ENCODE measurements around the gene MAN1C1. TPM values are rescaled to one million over a fixed set of nuclear protein-coding genes. Genes with fewer than 3 reads are reported as not detected.

MAN1C1 gene
- total RNA-seq, 1 experiment from 2014 or later = 9.3 TPM

GRCh38 chr1:25819491-25820246 is 203.1 kb downstream of the MAN1C1 start, which contains the start of gene MTFR1L:
MTFR1L (plus strand) TSS chr1:25819954; CDS start chr1:25823105, 3,151 bp downstream.
- Histone ChIP-seq H3K9ac (ENCODE audit: extremely low read depth, insufficient read length, low read length) (peak within 1 kb of the TSS; percentile 63), H2BK20ac (ENCODE audit: low read depth, low read length, poor library complexity, severe bottlenecking) (no peak within 1 kb of the TSS), H4K5ac (ENCODE audit: insufficient read length, low read depth, low read length) (no peak within 1 kb of the TSS), H2BK120ac (ENCODE audit: low read depth, low read length, poor library complexity, severe bottlenecking) (no peak within 1 kb of the TSS), H3K23ac (ENCODE audit: insufficient read length, low read depth, low read length) (no peak within 1 kb of the TSS), H3K79me2 (ENCODE audit: insufficient read depth, low read length) (no peaks in the 10 kb centered on the region; the same call in 1 of the 2 replicates), H2AK5ac (ENCODE audit: insufficient read length, low read length) (no peak within 1 kb of the TSS), H3K27ac (ENCODE audit: insufficient read length, low read depth, low read length) (no peak within 1 kb of the TSS), H3K79me1 (ENCODE audit: insufficient read depth, low read depth, low read length, poor library complexity, severe bottlenecking) (no peaks in the 10 kb centered on the region), H3K14ac (ENCODE audit: insufficient read depth, low read length) (no peak within 1 kb of the TSS; the same call in 1 of the 2 replicates), H3K4ac (ENCODE audit: low read depth, low read length) (no peak within 1 kb of the TSS), H2AFZ (ENCODE audit: low read length) (no peak within 1 kb of the TSS), H4K20me1 (ENCODE audit: control insufficient read depth, insufficient read depth, insufficient read length) (peaks cover 3% of the 10 kb centered on the region), H4K91ac (ENCODE audit: insufficient read length, low read depth, low read length) (no peak within 1 kb of the TSS), H3K27me3 (ENCODE audit: insufficient read depth, low read length) (no peaks in the 10 kb centered on the region), H3T11ph (ENCODE audit: low read length) (no peak within 1 kb of the TSS), H2BK15ac (ENCODE audit: low read depth, low read length) (no peak within 1 kb of the TSS), H3K4me1 (ENCODE audit: insufficient read depth, low read length) (peaks cover 4% of the 10 kb centered on the region; the same call in 1 of the 2 replicates), H3K56ac (ENCODE audit: insufficient read length, low read depth, low read length) (no peak within 1 kb of the TSS), H3K23me2 (ENCODE audit: insufficient read length, low read depth, low read length, poor library complexity, severe bottlenecking) (peaks cover 11% of the 10 kb centered on the region), H2BK5ac (ENCODE audit: insufficient read length, low read length) (no peak within 1 kb of the TSS), H2BK12ac (ENCODE audit: insufficient read length, low read depth, low read length) (no peak within 1 kb of the TSS), H3K18ac (ENCODE audit: insufficient read length, low read depth, low read length) (peak within 1 kb of the TSS; percentile 81), H4K8ac (replicated peaks; ENCODE audit: insufficient read length, low read depth, low read length) (no peak within 1 kb of the TSS), H3K9me3 (ENCODE audit: control insufficient read depth, low read depth, low read length) (no peaks in the 10 kb centered on the region), H3K4me2 (ENCODE audit: insufficient read depth, insufficient read length, low read length) (peak within 1 kb of the TSS; percentile 69)
- Mint-ChIP-seq H3K4me1 (peaks cover 32% of the 10 kb centered on the region in 2 experiments), H3K36me3 (ENCODE audit: insufficient read depth in 1 of 3, low read depth in 3 of 3) (peaks cover 4 to 19% (median 11%) of the 10 kb centered on the region in 3 experiments; a peak in 6 of 7 replicates), H3K27ac (peak within 1 kb of the TSS; percentile 81 to 96 (median 96)), H3K27me3 (ENCODE audit: low read depth) (peaks cover 15% of the 10 kb centered on the region), H3K4me3 (peak within 1 kb of the TSS; percentile 95 to 97), H3K9me3 (no peaks in the 10 kb centered on the region)
- TF ChIP-seq, protein P1, sequence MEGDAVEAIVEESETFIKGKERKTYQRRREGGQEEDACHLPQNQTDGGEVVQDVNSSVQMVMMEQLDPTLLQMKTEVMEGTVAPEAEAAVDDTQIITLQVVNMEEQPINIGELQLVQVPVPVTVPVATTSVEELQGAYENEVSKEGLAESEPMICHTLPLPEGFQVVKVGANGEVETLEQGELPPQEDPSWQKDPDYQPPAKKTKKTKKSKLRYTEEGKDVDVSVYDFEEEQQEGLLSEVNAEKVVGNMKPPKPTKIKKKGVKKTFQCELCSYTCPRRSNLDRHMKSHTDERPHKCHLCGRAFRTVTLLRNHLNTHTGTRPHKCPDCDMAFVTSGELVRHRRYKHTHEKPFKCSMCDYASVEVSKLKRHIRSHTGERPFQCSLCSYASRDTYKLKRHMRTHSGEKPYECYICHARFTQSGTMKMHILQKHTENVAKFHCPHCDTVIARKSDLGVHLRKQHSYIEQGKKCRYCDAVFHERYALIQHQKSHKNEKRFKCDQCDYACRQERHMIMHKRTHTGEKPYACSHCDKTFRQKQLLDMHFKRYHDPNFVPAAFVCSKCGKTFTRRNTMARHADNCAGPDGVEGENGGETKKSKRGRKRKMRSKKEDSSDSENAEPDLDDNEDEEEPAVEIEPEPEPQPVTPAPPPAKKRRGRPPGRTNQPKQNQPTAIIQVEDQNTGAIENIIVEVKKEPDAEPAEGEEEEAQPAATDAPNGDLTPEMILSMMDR (conservative IDR thresholded peaks at IDR 0.05) = no peak
- DNase-seq = peak; percentile 91
- WGBS (ENCODE audit: extremely low coverage, insufficient read length, low lambda C conversion rate) = no CpG with 5 or more reads among the region's 64 CpGs
